ENCODE measurements around the gene DEDD. TPM values are rescaled to one million over a fixed set of nuclear protein-coding genes. Genes with fewer than 3 reads are reported as not detected.

Gene DEDD
- total and polyA plus RNA-seq, 2 of the 13 experiments (the other 11 are each of a cell fraction or from before 2014, with no cell fraction given): 12.6 to 27.8 TPM

- no peak for TF ChIP-seq ZNF230 (CRISPR knock-in tag; IDR thresholded peaks at IDR 0.05)
- no peak for TF ChIP-seq TBL1XR1 (IDR thresholded peaks at IDR 0.05; ENCODE audit: borderline replicate concordance, low read length, partially characterized antibody)
- no peak for TF ChIP-seq HHEX (CRISPR knock-in tag; IDR thresholded peaks at IDR 0.05)
- TF ChIP-seq HNRNPUL1 (IDR thresholded peaks at IDR 0.05; ENCODE audit: low read depth, low read length): no peak
- 0 out of 2 replicates have a peak, but pooled peaks have one; percentile 43 for TF ChIP-seq ZFP36L1 (CRISPR knock-in tag; IDR thresholded peaks at IDR 0.05)
- no peak for TF ChIP-seq ZNF598 (CRISPR knock-in tag; IDR thresholded peaks at IDR 0.05; ENCODE audit: borderline replicate concordance)
- no peak for TF ChIP-seq ZKSCAN1 (IDR thresholded peaks at IDR 0.05; ENCODE audit: low read length)
- TF ChIP-seq KAT8 (CRISPR knock-in tag; IDR thresholded peaks at IDR 0.05): peak; percentile 95
- TF ChIP-seq ZNF772 (CRISPR knock-in tag; IDR thresholded peaks at IDR 0.05): peak; percentile 57; the same call in 1 of the 2 replicates
- TF ChIP-seq MZF1 (CRISPR knock-in tag; IDR thresholded peaks at IDR 0.05; ENCODE audit: borderline replicate concordance): no peak
- TF ChIP-seq HNRNPL (IDR thresholded peaks at IDR 0.05; ENCODE audit: low read depth, low read length): no peak
- no peak for TF ChIP-seq ZNF7 (CRISPR knock-in tag; IDR thresholded peaks at IDR 0.05)
- TF ChIP-seq GTF3A (CRISPR knock-in tag; conservative IDR thresholded peaks at IDR 0.05): no peak; the same call in 1 of the 2 replicates
- TF ChIP-seq SIN3B (IDR thresholded peaks at IDR 0.05; ENCODE audit: low read length): peak; percentile 52; the same call in 1 of the 2 replicates
- TF ChIP-seq CBFB (CRISPR knock-in tag; IDR thresholded peaks at IDR 0.05): no peak
- TF ChIP-seq ZFP37 (CRISPR knock-in tag; IDR thresholded peaks at IDR 0.05; ENCODE audit: borderline replicate concordance): no peak
- no peak for TF ChIP-seq ZIK1 (CRISPR knock-in tag; IDR thresholded peaks at IDR 0.05; ENCODE audit: borderline replicate concordance, low read depth)
- no peak for TF ChIP-seq ZNF30 (CRISPR knock-in tag; IDR thresholded peaks at IDR 0.05)
- peak; percentile 72; the same call in 1 of the 2 replicates for TF ChIP-seq KLF12 (CRISPR knock-in tag; IDR thresholded peaks at IDR 0.05; ENCODE audit: borderline replicate concordance)
- TF ChIP-seq MIER2 (CRISPR knock-in tag; IDR thresholded peaks at IDR 0.05): no peak
- no peak for TF ChIP-seq ADNP (CRISPR knock-in tag; IDR thresholded peaks at IDR 0.05)
- peak; percentile 31; the same call in 1 of the 2 replicates for TF ChIP-seq ZNF556 (CRISPR knock-in tag; IDR thresholded peaks at IDR 0.05; ENCODE audit: borderline replicate concordance)
- no peak for TF ChIP-seq ZNF781 (CRISPR knock-in tag; IDR thresholded peaks at IDR 0.05; ENCODE audit: borderline replicate concordance, not compliant biosample characterization)
- TF ChIP-seq ZFP1 (CRISPR knock-in tag; IDR thresholded peaks at IDR 0.05): no peak
- 0 out of 2 replicates have a peak, but pooled peaks have one; percentile 28 for TF ChIP-seq ZNF354B (CRISPR knock-in tag; IDR thresholded peaks at IDR 0.05)
- TF ChIP-seq HNRNPH1 (optimal IDR thresholded peaks at IDR 0.05; ENCODE audit: low read depth, low read length): peak; percentile 44
- TF ChIP-seq ISL2 (CRISPR knock-in tag; IDR thresholded peaks at IDR 0.05): no peak
- TF ChIP-seq HNF4A (CRISPR knock-in tag; IDR thresholded peaks at IDR 0.05): no peak
- TF ChIP-seq KDM5A (IDR thresholded peaks at IDR 0.05; ENCODE audit: borderline replicate concordance, low read length): peak; percentile 95
- TF ChIP-seq HNF4G (IDR thresholded peaks at IDR 0.05; ENCODE audit: borderline replicate concordance, low read depth, low read length): 0 out of 2 replicates have a peak, but pooled peaks have one; percentile 0
- TF ChIP-seq HNF4G (CRISPR knock-in tag; IDR thresholded peaks at IDR 0.05; ENCODE audit: borderline replicate concordance, low read depth): 0 out of 2 replicates have a peak, but pooled peaks have one; percentile 31
- peak; percentile 77; the same call in 1 of the 2 replicates for TF ChIP-seq ZNF749 (CRISPR knock-in tag; IDR thresholded peaks at IDR 0.05; ENCODE audit: borderline replicate concordance)
- TF ChIP-seq SIN3A (IDR thresholded peaks at IDR 0.05; ENCODE audit: borderline replicate concordance, low read depth, low read length): 0 out of 2 replicates have a peak, but pooled peaks have one; percentile 63
- no peak; the same call in 1 of the 2 replicates for TF ChIP-seq ZFP90 (CRISPR knock-in tag; IDR thresholded peaks at IDR 0.05; ENCODE audit: borderline replicate concordance)
- no peak for TF ChIP-seq STAG1 (CRISPR knock-in tag; IDR thresholded peaks at IDR 0.05)
- TF ChIP-seq MYC (CRISPR knock-in tag; IDR thresholded peaks at IDR 0.05; ENCODE audit: borderline replicate concordance): peak; percentile 94
Measured at GRCh38 chr1:161153682-161154337, 21.3 kb upstream of the DEDD start, which contains the start of gene UFC1 (continued).

Measured in HepG2 (cell line).